Amniotic stem cell (primary cell): Measurements from ENCODE around the gene SLC35B3.
"Not testable (repeated sequence)": the region's sequence is repeated elsewhere in the genome, so short reads cannot be mapped to it uniquely, and the experiment has no call there.

Experiments used
- DNase-seq: peaks from one replicate; lab custom pipeline; 2025; lab: John Stamatoyannopoulos, UW

Gene SLC35B3

DNA sequence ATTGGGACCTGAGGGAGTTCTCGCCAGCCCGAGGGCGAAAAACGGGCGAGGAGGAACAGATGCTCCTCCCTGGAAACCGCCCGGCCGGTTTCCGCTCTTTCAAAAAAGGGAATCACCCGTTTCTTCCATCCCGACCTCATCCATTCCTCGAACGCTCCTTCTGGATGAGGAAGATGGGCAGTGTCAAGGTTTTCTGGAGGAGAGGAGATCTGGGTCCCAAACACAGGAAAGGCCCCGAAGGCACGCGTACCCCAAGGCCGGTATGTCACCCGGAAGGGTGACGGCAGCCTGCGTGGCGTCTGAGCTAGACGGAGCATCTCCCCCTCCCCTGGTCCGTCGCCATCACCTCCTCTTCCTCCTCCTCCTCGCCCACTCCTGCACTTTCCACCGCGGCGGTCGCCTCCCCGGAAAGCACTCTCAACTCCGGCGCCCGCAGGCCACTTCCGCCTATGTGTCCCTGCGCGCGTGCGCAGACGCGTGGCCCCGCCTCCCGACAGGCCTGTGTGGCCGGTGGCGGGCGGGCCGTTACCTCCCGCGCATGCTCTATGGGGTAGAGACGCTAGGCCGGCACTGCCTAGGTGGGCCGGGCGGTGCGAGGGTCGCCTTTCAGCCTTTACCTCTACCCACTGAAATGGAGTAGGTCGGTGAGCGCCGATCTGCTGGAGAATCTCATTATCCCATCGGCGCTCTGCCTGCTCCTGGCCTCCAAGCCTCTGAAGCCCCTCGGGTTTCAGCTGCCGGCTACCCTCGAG, at the start of gene SLC35B3:
Gene SLC35B3, minus strand, starts transcription at position 453 of the 752 bp plus-strand sequence.
- peak; percentile 89 for DNase-seq

DNA sequence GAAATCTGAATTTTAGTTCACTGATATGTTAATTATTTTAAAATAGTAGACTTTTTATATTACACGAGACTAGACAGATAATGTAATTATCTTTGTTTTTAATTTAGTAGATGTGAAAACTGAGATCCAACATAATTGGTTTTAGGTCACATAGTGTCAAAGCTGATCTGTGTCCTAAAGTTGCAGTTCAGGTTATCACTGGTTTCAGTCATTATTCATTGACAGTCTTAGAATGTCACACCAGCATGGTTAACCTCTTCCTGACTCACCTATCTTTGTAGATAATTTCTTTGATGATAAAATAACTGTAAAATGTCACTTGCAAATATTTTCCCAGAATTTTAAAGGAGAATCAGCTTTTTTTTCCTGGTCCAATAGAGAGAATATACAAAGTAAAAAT, 48.3 kb upstream of the SLC35B3 start:
- no peak for DNase-seq

DNA sequence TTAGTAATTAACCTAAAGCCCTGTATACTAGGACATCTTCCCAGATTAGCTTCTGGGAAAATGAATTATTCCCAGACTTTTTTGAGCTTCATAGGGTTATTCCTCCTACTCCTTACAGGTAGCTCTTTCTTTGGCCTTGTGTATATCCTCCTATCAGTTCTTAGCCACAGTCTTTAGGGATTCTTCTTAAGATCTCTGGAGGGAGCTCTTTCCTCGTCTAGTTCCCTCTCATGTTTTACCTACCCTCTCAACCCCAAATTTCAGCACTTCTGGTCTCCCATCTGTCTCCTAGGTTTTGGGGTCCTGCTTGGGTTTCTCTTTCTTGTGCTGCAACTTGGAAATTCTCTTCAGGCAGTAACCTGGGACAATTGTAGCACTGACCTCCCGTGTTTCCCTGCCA, 46.4 kb upstream of the SLC35B3 start:
- no peak for DNase-seq

DNA sequence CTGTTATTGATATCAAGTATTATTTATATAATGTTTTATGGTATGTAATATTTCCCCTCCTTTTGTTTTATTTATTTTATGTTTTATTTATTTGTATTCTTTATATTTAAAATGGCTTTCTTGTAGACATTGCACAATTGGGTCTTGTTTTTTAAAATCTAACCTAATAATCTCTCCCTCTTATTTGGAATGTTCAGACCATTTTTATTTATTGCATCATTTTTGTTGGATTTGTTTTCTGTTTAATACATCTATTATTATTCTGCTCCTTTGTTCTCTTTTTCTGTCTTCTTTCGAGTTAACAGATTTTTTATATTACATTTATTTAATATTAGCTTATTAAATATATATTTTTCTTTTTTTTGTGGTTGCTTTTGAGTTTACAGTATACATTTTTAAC, 43.1 kb upstream of the SLC35B3 start:
- DNase-seq: no peak

DNA sequence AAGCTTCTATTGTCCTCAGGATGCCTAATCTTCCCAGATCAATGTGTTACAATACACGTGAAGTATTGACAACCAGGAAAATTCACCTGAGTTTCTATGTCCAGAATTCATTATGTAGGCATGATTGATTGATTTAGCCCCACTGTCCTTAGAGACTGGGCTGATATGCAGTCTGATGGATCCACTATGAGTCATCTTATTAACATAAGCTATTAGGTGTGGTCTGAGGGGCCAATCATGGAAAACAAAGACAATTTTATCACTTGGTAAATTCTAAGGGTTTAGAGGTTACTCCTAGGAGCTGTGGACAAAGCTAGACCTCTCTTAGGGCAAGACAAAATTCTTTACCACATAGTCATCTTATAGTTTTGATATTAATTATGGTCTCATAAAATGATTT, 41.3 kb upstream of the SLC35B3 start:
- no peak for DNase-seq

DNA sequence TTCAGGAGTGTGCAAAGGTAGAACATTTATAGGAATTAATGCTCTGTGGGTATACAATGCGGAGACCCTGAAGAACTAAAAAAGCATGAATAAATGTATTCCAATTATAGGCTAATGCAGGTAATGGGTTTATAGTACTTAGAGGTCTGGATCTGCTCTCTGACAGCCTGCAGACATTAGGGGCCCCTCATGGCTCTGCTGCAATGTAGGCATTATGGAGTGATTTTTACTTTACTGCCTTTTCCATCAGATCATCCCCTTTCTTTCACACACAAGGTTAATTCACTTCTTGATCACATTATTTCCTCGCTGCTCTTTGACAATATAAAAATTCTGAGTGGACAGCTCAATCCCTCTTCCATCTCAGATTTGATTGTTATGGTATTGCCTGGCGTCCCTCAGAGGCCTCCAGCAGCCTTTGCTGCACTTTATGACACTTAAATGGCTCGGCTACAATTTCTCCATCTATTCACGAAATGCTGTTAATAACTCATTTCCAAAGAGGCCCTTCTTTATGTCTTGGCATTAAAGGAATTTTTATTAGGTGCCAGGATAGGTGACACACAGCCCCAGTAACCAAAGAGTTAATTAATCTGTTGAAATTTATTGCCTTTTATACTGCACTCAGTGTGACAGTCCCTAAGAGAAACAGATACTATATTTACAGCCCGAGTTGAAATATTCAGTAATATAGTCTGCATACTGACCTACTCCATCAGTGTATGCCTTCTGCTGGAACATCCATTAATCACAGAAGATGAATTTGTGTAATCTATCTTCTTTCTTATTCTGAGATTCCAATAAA, 33.4 kb upstream of the SLC35B3 start:
- no peak for DNase-seq

DNA sequence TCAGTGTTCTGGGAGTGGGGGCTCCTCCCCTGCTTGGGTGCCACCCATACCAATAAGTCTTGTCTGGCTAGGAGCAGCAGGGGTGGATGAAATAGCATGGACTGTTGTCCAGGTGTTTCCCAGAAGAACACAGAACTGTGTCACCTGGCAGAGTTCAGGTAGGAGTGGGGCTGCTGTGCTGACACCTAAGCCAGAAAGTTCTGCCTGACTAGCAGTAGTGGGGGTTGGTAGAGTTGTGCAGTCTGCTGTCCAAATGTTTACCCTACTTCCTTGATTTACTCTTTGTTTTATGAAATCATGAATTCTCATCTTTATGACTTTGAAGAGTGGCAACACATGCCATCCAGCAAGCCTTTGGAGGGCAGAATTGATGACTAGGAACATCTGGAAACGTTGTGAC, 27.3 kb upstream of the SLC35B3 start:
- no peak for DNase-seq

DNA sequence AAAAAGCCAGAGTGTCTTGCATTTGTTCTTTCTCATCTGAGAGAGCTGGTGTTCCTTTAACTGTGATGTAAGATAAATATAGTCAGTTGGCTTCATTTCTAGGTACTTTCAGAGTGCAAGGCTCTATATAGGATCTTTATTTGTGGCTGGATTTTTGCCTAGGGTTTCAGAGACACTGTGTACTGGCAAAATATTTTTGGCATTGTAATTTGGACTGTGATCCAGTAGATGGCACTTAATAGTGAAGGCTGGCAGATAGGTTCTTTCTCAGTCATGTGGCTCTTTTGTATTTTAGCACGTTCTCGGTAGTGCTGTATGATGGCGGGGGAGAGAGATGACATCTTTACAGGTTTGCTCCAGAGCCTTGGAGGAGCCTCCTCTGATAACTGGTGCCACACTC, 26.8 kb upstream of the SLC35B3 start:
- DNase-seq: no peak

DNA sequence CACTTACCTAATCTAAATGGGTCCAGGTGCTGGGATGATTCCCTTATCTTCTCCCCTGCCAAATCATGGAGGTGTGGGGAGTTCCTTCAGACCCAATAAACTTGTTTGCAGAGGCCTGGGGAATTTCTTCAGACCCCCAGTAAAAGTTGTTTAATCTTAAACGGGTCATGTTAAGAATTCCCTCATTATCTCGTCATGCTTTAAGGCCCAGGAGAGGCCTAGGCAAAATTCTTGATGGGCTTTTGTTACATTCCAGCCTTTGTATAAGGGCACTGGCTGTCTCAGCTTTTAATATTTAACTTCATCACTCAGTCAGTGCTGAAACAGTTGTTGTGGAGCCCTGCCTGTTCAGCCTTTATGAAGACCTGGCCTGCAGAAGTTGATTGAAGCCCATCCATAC, 11.0 kb upstream of the SLC35B3 start:
- DNase-seq: no peak

DNA sequence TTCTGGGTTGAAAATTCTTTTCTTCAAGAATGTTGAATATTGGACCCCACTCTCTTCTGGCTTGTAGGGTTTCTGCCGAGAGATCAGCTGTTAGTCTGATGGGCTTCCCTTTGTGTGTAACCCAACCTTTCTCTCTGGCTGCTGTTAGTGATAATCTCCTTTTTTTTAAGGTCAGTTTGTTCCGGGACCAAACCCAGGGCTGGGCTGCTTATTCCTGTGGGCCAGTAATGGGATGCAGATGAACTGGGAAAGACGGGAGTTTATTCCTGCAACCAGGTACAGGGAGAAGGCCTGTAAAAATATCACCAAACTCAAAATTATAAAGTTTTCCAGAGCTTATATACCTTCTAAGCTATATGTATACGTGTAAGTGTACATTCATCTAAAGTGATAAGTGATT, 10.6 kb upstream of the SLC35B3 start:
- DNase-seq: not testable (repeated sequence)

DNA sequence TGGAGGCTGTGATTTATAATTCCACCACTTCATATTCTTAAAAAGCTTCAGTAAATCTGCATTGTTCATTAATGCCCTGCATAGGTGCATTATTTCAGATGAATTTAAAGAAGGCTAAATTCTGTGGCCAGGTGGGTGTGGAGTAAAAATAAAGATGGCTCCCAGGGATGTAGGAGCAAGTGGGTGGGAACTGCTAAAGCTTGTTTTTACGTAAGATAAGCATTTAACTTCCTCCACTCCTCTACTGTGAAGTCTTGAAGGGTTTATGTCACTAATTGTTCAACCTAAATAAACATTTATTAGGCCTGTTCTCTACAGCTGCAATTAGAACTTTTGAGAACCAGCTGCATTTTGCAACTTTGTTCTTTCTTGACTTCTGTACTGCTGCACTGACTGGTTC, 6.8 kb upstream of the SLC35B3 start:
- DNase-seq: no peak

DNA sequence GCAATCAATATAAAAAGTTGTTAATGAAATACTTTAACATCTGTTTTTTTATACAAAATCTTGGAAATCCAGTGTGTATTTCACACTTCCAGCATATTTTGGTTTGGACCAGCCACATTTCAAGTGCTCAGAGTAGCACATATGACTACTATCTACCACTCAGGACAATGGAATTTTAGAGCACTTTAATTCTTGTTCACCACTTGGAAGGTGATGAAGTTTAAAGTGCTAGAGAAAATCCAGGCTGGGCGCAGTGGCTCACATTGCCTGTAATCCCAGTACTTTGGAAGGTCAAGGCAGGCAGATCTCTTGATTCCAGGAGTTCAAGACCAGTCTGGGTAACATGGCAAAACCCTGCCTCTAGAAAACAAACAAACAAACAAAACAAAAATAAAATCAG, 6.1 kb upstream of the SLC35B3 start:
- DNase-seq: no peak

DNA sequence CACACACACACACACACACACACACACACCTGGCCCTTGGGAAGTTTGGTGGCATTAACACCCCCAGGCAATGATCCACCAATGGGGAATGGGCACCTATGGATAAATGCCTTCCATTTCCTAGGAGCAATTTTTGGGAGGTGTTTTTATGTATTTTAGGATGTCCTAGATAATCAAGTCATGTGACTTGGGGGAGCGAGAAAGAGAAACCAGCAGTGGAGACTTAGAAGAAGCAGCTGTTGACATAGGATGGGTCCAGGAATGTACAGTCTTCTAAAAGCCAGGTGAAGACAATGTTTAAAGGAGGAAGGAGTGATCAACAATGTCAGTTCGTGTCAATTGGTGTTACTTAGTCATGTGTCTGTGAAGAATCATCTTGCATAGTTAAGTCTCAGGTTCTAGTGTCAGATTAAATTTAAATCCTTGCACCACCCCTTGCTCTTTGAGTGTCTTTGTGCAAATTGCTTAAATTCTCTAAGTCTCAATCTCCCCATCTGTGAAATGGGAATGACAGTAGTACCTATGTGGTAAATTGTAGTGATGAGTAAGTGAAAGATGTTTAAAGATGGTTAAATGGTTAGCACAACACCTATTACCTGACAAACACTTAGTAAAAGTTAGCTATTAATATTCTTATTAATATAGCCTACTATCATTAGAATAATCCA, 4.4 kb upstream of the SLC35B3 start:
- DNase-seq: no peak

DNA sequence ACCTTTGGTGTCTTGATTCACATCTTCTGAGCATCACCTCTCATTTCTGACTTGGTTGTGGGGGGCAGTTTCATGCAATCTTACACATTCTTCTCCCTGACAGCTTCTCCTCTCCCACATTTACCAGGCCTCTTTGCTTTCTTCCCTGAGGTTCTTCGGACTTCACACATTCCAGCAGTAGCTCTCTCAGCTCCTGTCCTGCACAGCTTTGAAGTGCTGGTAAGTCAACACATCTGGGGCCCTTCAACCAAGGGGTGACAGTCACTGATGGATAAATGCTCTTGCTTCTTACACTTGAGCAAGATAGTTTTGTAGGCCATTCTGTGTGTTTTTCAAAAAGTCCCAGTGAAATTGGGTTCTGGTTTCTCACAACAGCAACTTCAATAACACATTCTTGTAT, 2.5 kb upstream of the SLC35B3 start:
- DNase-seq: no peak

DNA sequence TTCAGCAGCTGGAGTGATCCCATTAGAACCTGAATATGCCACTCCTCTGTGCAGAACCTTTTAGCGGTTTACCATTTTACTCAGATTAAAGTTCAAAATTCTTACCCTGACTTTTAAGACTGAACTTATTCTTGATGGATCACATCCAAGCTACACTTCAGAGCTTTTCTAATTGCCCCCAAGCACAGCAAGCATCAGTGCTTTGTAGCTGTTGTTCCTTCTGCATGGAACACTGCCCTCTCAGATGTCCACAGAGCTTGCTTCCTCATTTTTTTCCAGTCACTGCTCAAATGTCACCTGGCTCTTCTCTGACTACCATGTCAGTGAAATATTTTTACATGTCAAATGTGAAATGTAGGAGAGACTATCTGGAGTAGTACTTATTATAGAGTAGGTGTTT, 1.6 kb upstream of the SLC35B3 start:
- DNase-seq: no peak

DNA sequence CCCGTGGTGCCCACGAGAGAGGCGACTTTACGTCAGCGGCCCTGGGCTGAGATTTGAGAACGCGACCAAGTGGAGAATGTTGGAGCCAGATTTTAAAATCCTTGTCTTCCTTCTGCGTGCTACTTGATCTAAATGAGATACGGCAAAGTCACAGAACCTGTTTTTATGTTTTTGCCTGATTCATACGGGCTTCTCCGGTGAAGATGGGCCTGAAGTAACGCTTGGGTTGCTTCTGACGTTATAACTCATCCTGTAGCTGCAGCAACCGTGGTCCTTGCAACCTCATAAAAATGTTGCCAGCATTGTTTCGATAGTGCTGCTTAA, 462 bp upstream of the SLC35B3 start:
- DNase-seq: no peak

DNA sequence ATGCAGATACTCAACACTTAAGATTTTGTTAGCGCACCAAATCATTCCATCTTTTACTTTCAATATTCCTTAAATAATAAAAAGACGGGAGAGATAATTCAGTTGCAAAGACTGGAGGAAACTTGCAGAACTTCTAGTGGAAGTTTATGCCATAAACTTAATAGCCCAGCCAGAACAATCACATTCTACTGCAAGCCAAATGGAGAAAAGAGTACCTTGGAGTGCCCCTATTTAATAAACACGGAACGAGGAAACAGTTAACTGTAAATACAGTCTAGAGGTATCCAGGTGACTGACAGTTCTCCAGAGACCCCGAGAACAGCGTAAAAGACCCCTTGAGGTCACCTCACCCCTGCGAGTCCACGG, 635 bp downstream of the SLC35B3 start:
- DNase-seq: no peak

DNA sequence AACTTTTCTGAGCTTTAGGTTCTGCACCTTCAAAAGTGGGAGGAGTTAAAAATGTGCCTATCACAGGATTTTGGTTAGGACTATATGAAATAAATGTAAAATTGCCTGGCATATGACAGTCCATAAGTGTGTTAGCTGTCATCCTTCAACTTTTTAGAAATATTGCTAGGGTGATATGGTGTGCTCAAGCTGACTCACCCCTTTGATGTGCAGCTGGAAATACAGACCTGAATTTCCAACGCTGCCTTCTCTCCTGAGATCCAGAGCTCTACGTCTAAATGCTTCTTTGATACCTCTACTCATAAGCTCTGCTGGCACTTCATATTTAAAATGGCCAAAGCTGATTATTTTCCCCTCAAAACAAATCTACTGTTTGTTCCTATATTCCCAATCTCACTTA, 2.7 kb downstream of the SLC35B3 start:
- no peak for DNase-seq

DNA sequence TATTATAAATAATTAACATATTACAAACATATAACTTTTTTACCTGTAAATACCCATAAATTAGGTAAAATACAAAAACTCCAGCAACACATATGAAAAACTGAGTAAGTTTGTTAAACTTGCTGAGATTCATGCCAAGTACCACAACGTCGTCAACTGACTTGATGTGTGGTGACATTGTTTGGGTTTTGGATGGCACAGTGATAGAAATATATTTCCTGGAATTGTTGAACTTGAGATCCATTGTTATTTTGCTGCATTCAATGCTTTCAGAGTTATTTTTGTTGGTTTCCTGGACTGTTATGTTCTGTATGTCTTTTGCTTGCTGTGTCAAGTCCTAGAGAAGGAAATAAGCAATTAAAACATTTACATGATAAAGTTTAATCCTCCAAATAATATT, 5.5 kb downstream of the SLC35B3 start:
- DNase-seq: no peak

DNA sequence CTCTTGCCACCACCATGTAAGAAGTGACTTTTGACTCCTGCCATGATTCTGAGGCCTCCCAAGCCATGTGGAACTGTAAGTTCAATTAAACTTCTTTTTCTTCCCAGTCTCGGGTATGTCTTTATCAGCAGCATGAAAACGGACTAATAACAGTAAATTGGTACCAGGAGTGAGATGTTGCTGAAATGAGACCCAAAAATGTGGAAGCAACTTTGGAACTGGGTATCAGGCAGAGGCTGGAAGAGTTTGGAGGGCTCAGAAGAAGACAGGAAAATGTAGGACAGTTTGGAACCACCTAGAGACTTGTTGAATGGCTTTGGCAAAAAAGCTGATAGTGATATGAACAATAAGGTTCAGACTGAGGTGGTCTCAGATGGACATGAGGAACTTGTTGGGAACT, 8.8 kb downstream of the SLC35B3 start:
- not testable (repeated sequence) for DNase-seq

DNA sequence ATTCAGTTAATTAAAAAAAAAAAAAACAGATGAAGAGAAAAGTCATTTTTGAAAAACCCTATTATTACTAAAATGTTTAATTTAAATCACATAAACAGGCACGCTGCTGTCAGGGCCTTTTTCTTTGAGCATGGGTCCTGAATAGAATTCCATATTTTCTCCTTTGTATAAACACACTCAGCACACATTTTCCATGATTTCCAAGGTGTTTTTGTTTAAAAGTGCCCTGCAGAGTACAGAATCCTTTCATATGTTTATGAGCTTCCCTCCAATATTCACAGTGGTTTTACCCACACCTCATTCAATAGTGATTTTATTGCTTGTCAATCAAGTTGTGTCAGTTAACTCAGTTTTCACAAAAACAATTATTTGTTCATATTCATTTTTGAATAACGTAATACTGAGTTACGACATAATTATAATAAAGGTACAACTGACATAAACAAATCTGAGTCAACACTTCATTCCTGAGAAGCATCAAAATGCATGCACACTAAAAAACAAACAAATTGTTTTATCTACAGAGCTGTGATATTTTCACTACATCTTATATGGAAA, 15.2 kb downstream of the SLC35B3 start:
- DNase-seq: no peak

DNA sequence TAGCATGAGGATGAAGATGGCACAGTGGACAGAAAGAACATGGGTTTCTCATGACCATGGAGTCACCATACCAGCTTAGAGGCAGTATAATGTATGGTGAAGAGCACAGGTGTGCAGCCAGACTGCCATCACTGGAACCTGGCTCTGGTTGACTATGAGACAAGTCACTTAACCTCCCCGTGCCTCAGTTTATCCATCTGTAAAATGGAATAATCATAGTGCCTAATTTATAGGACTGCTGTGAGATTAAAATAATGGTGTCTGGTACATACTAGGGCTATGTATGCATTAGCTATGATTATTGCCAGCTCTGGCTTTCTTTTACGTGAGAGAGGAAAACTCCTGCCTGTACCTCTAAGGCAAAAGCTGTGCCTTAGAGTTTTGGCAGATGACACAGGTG, 19.4 kb downstream of the SLC35B3 start:
- no peak for DNase-seq

DNA sequence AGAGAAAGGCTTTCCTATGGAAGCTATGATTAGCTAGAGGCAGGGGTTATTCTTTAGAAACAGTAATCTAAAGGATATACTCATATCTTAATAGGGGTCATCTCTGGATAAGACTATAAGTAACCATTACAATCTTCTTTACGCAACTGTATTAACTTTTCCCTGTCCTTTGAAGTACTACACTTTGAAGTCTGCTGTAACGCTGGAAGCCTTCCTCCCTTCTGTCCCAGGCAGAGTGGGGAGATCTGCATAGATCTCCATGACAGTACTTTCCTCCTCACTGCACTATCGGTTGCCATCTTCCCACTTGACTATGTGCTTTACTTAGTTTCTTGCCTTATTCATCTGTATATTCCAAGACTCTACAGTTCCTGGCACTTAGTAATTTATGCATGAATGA, 20.1 kb downstream of the SLC35B3 start:
- no peak for DNase-seq
